GM23338 (cell line): ENCODE data around the gene FGD3. TPM values are rescaled to one million over a fixed set of nuclear protein-coding genes. Genes with fewer than 3 reads are reported as not detected.

Experiments
- ATAC-seq: fragments of 200-7000 bp; cut with Tn5 transposase; 3 replicates; pipeline ENCODE4 v1.9.1; 2020
- DNase-seq: peaks from one replicate; pipeline ENCODE4 v3.0.0-alpha.2; 2015; ENCODE audit warnings: low spot score
- H2AFZ ChIP-seq: fragments of 200-600 bp; sonication (generic); 2 replicates; pipeline ENCODE4 v1.8.0; 2016; ENCODE audit warnings: antibody characterized with exemption, mild to moderate bottlenecking, moderate library complexity
- H3F3A ChIP-seq: fragments of 200-600 bp; sonication (generic); replicated peaks from 2 replicates; pipeline ENCODE4 v1.8.0; 2017; ENCODE audit warnings: antibody characterized with exemption, mixed run types, low read depth
- H3K27ac ChIP-seq: fragments of 200-600 bp; sonication (generic); 2 replicates; pipeline ENCODE4 v1.6.1; 2016; ENCODE audit warnings: low read depth
- H3K27me3 ChIP-seq: fragments of 200-600 bp; sonication (generic); 2 replicates; pipeline ENCODE4 v1.8.0; 2016; ENCODE audit warnings: mild to moderate bottlenecking, mixed run types, moderate library complexity; ENCODE audit not compliant: insufficient read depth
- H3K36me3 ChIP-seq: fragments of 200-600 bp; sonication (generic); 2 replicates; pipeline ENCODE4 v1.8.0; 2016; ENCODE audit warnings: mild to moderate bottlenecking; ENCODE audit not compliant: insufficient read depth
- H3K4me1 ChIP-seq: fragments of 200-600 bp; sonication (generic); 2 replicates; pipeline ENCODE4 v1.8.0; 2016; ENCODE audit warnings: mild to moderate bottlenecking, moderate library complexity; ENCODE audit not compliant: insufficient read depth
- H3K4me2 ChIP-seq: fragments of 200-600 bp; sonication (generic); 2 replicates; pipeline ENCODE4 v1.7.1; 2017; ENCODE audit warnings: mixed run types
- H3K4me3 ChIP-seq: fragments of 200-600 bp; sonication (generic); 2 replicates; pipeline ENCODE4 v1.6.1; 2016; ENCODE audit warnings: mixed run types
- H3K79me2 ChIP-seq: fragments of 200-600 bp; sonication (generic); replicated peaks from 2 replicates; pipeline ENCODE4 v1.8.0; 2017; ENCODE audit warnings: mild to moderate bottlenecking; ENCODE audit not compliant: insufficient read depth
- H3K9me2 ChIP-seq: fragments of 200-600 bp; sonication (generic); 2 replicates; pipeline ENCODE4 v1.8.0; 2017; ENCODE audit not compliant: insufficient read depth
- H4K20me1 ChIP-seq: fragments of 200-600 bp; sonication (generic); replicated peaks from 2 replicates; pipeline ENCODE4 v1.8.0; 2017; ENCODE audit warnings: mild to moderate bottlenecking; ENCODE audit not compliant: insufficient read depth
- H3K27ac Mint-ChIP-seq: 2 replicates; pipeline ENCODE4 v1.8.0; 2020; ENCODE audit warnings: inconsistent platforms, mild to moderate bottlenecking, moderate library complexity, mixed read lengths
- H3K27me3 Mint-ChIP-seq: 3 replicates; pipeline ENCODE4 v1.8.0; 2022; ENCODE audit warnings: low read depth, mild to moderate bottlenecking, moderate library complexity, mixed read lengths, inconsistent platforms; ENCODE audit not compliant: insufficient read depth, poor library complexity
- H3K36me3 Mint-ChIP-seq: 3 replicates; pipeline ENCODE4 v1.8.0; 2021; ENCODE audit warnings: low read depth, mild to moderate bottlenecking, inconsistent platforms, moderate library complexity, mixed read lengths
- H3K4me1 Mint-ChIP-seq: 3 replicates; pipeline ENCODE4 v1.8.0; 2020; ENCODE audit warnings: mild to moderate bottlenecking, inconsistent platforms, mixed read lengths
- H3K4me3 Mint-ChIP-seq: 3 replicates; pipeline ENCODE4 v1.8.0; 2021; ENCODE audit warnings: moderate library complexity, mild to moderate bottlenecking, inconsistent platforms, mixed read lengths
- H3K9me3 Mint-ChIP-seq: 3 replicates; pipeline ENCODE4 v1.8.0; 2020; ENCODE audit warnings: moderate library complexity, mild to moderate bottlenecking, inconsistent platforms, mixed read lengths
- CREB1 ChIP-seq: fragments of 250-450 bp; sonication (Bioruptor Pico); IDR thresholded peaks from 2 replicates; pipeline ENCODE4 v1.5.0; 2020; ENCODE audit warnings: low read depth, mild to moderate bottlenecking, moderate library complexity
- EZH2 ChIP-seq: fragments of 200-600 bp; sonication (generic); IDR thresholded peaks from one replicate; pipeline ENCODE4 v1.8.0; 2017; ENCODE audit warnings: antibody characterized with exemption, mild to moderate bottlenecking, low read depth; ENCODE audit not compliant: unreplicated experiment
- EZH2phosphoT487 ChIP-seq: fragments of 200-600 bp; sonication (generic); IDR thresholded peaks from one replicate; pipeline ENCODE4 v1.8.1; 2018; ENCODE audit warnings: antibody characterized with exemption; ENCODE audit not compliant: unreplicated experiment
- JUNB ChIP-seq: IDR thresholded peaks from one replicate; pipeline ENCODE4 v1.6.1; 2016; ENCODE audit warnings: antibody characterized with exemption; ENCODE audit not compliant: unreplicated experiment
- NANOG ChIP-seq: IDR thresholded peaks from 2 replicates; pipeline ENCODE4 v1.6.1; 2016; ENCODE audit warnings: antibody characterized with exemption, borderline replicate concordance
- POLR2AphosphoS5 ChIP-seq: IDR thresholded peaks from 2 replicates; pipeline ENCODE4 v1.6.1; 2016; ENCODE audit warnings: antibody characterized with exemption, low read depth
- STAT1 ChIP-seq: IDR thresholded peaks from one replicate; pipeline ENCODE4 v1.6.1; 2016; ENCODE audit warnings: antibody characterized with exemption; ENCODE audit not compliant: unreplicated experiment
- ZNF114 ChIP-seq: fragments of 250-450 bp; sonication (Bioruptor Pico); IDR thresholded peaks from 2 replicates; pipeline ENCODE4 v1.5.0; 2020; ENCODE audit warnings: mild to moderate bottlenecking, moderate library complexity
- ZNF331 ChIP-seq: fragments of 250-450 bp; sonication (Bioruptor Pico); IDR thresholded peaks from 2 replicates; pipeline ENCODE4 v1.5.0; 2020; ENCODE audit warnings: low read depth, mild to moderate bottlenecking, moderate library complexity
- polyA plus RNA-seq: library from polyadenylated mRNA; unstranded; fragments of >200 nt; fragmentation: Nextera tagmentation; extraction: Ambion mirVana; gene quantifications from 2 replicates; pipeline ENCODE4 v1.2.1, GENCODE V29; 2016
- total RNA-seq: library from RNA; depleted of rRNA; stranded (reverse); fragments of >200 nt; shearing (Covaris generic); gene quantifications from 2 replicates; pipeline ENCODE4 v1.2.3, GENCODE V29; 2014
- TF ChIP-seq, protein P1 (sequence below), 2 experiments: fragments of 200-600 bp in 1 of 2; sonication (generic) in 1 of 2; conservative IDR thresholded peaks; 2 replicates each; pipeline versions ENCODE4 v1.5.1 to v1.6.1; 2016 to 2017; ENCODE audit warnings: antibody characterized with exemption in 2 of 2, low read depth in 2 of 2, mild to moderate bottlenecking in 2 of 2, moderate library complexity in 1 of 2
- TF ChIP-seq, protein P2 (sequence below): IDR thresholded peaks from 2 replicates; pipeline ENCODE4 v1.6.1; 2016; ENCODE audit warnings: antibody characterized with exemption
- TF ChIP-seq, protein P3 (sequence below): IDR thresholded peaks from one replicate; pipeline ENCODE4 v1.6.1; 2018; ENCODE audit warnings: antibody characterized with exemption; ENCODE audit not compliant: unreplicated experiment
- TF ChIP-seq, protein P4 (sequence below): fragments of 250-450 bp; sonication (Bioruptor Pico); IDR thresholded peaks from 2 replicates; pipeline ENCODE4 v1.5.0; 2020; ENCODE audit warnings: mild to moderate bottlenecking, moderate library complexity

FGD3 gene
- total and polyA plus RNA-seq, 2 experiments from 2014 or later: 0.95 to 1.7 TPM

DNA sequence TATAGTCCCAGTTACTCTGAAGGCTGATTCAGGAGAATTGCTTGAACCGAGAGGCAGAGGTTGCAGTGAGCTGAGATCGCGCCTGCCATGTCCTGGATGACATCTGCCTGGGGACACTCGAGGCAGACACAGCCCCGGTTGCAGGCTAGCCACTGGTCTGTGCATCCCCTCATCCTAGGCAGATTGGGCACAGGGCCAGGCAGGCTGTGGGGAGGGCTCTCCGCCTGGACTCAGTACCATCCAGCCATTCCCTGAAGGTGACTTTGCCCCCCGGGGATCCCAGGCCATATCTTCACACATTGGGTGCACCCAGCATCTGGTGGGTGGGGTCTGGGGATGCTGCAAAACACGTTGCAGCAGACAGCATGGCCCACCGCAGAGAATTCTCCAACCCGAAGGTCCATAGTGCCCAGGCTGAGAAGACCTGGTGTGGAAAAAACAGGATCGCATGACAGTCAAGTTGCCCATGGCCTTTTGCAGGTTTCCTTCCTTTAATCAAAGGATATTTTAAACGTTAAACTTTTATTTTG, 60.3 kb downstream of the FGD3 start:
- DNase-seq: no peak
- H3K27ac Mint-ChIP-seq: no peak overlapping the region

More for the DNA sequence above, 60.3 kb downstream of the FGD3 start:
- H3K27me3 Mint-ChIP-seq: peaks cover 10% of the 10 kb centered on the region
- Histone ChIP-seq H3F3A (no peaks in the 10 kb centered on the region), H4K20me1 (no peaks in the 10 kb centered on the region), H3K4me2 (no peak overlapping the region), H3K4me3 (no peak overlapping the region), H3K4me1 (no peaks in the 10 kb centered on the region), H2AFZ (no peak overlapping the region), H3K27me3 (no peaks in the 10 kb centered on the region), H3K79me2 (no peaks in the 10 kb centered on the region), H3K9me2 (no peaks in the 10 kb centered on the region), H3K36me3 (no peaks in the 10 kb centered on the region), H3K27ac (no peak overlapping the region)
- H3K9me3 Mint-ChIP-seq: no peaks in the 10 kb centered on the region; the same call in 2 of the 3 replicates
- TF ChIP-seq, protein P1, sequence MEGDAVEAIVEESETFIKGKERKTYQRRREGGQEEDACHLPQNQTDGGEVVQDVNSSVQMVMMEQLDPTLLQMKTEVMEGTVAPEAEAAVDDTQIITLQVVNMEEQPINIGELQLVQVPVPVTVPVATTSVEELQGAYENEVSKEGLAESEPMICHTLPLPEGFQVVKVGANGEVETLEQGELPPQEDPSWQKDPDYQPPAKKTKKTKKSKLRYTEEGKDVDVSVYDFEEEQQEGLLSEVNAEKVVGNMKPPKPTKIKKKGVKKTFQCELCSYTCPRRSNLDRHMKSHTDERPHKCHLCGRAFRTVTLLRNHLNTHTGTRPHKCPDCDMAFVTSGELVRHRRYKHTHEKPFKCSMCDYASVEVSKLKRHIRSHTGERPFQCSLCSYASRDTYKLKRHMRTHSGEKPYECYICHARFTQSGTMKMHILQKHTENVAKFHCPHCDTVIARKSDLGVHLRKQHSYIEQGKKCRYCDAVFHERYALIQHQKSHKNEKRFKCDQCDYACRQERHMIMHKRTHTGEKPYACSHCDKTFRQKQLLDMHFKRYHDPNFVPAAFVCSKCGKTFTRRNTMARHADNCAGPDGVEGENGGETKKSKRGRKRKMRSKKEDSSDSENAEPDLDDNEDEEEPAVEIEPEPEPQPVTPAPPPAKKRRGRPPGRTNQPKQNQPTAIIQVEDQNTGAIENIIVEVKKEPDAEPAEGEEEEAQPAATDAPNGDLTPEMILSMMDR (conservative IDR thresholded peaks at IDR 0.05; ENCODE audit: low read depth in 2 of 2): no peak
- TF ChIP-seq POLR2AphosphoS5 (no peak), ZNF114 (CRISPR knock-in tag) (no peak), NANOG (no peak), EZH2phosphoT487 (no peak), ZNF331 (CRISPR knock-in tag) (no peak), CREB1 (CRISPR knock-in tag) (no peak), JUNB (no peak), STAT1 (no peak), EZH2 (no peak)
- TF ChIP-seq, protein P2, sequence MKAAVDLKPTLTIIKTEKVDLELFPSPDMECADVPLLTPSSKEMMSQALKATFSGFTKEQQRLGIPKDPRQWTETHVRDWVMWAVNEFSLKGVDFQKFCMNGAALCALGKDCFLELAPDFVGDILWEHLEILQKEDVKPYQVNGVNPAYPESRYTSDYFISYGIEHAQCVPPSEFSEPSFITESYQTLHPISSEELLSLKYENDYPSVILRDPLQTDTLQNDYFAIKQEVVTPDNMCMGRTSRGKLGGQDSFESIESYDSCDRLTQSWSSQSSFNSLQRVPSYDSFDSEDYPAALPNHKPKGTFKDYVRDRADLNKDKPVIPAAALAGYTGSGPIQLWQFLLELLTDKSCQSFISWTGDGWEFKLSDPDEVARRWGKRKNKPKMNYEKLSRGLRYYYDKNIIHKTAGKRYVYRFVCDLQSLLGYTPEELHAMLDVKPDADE: no peak
- TF ChIP-seq, protein P3, sequence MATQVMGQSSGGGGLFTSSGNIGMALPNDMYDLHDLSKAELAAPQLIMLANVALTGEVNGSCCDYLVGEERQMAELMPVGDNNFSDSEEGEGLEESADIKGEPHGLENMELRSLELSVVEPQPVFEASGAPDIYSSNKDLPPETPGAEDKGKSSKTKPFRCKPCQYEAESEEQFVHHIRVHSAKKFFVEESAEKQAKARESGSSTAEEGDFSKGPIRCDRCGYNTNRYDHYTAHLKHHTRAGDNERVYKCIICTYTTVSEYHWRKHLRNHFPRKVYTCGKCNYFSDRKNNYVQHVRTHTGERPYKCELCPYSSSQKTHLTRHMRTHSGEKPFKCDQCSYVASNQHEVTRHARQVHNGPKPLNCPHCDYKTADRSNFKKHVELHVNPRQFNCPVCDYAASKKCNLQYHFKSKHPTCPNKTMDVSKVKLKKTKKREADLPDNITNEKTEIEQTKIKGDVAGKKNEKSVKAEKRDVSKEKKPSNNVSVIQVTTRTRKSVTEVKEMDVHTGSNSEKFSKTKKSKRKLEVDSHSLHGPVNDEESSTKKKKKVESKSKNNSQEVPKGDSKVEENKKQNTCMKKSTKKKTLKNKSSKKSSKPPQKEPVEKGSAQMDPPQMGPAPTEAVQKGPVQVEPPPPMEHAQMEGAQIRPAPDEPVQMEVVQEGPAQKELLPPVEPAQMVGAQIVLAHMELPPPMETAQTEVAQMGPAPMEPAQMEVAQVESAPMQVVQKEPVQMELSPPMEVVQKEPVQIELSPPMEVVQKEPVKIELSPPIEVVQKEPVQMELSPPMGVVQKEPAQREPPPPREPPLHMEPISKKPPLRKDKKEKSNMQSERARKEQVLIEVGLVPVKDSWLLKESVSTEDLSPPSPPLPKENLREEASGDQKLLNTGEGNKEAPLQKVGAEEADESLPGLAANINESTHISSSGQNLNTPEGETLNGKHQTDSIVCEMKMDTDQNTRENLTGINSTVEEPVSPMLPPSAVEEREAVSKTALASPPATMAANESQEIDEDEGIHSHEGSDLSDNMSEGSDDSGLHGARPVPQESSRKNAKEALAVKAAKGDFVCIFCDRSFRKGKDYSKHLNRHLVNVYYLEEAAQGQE: no peak
- TF ChIP-seq, protein P4, sequence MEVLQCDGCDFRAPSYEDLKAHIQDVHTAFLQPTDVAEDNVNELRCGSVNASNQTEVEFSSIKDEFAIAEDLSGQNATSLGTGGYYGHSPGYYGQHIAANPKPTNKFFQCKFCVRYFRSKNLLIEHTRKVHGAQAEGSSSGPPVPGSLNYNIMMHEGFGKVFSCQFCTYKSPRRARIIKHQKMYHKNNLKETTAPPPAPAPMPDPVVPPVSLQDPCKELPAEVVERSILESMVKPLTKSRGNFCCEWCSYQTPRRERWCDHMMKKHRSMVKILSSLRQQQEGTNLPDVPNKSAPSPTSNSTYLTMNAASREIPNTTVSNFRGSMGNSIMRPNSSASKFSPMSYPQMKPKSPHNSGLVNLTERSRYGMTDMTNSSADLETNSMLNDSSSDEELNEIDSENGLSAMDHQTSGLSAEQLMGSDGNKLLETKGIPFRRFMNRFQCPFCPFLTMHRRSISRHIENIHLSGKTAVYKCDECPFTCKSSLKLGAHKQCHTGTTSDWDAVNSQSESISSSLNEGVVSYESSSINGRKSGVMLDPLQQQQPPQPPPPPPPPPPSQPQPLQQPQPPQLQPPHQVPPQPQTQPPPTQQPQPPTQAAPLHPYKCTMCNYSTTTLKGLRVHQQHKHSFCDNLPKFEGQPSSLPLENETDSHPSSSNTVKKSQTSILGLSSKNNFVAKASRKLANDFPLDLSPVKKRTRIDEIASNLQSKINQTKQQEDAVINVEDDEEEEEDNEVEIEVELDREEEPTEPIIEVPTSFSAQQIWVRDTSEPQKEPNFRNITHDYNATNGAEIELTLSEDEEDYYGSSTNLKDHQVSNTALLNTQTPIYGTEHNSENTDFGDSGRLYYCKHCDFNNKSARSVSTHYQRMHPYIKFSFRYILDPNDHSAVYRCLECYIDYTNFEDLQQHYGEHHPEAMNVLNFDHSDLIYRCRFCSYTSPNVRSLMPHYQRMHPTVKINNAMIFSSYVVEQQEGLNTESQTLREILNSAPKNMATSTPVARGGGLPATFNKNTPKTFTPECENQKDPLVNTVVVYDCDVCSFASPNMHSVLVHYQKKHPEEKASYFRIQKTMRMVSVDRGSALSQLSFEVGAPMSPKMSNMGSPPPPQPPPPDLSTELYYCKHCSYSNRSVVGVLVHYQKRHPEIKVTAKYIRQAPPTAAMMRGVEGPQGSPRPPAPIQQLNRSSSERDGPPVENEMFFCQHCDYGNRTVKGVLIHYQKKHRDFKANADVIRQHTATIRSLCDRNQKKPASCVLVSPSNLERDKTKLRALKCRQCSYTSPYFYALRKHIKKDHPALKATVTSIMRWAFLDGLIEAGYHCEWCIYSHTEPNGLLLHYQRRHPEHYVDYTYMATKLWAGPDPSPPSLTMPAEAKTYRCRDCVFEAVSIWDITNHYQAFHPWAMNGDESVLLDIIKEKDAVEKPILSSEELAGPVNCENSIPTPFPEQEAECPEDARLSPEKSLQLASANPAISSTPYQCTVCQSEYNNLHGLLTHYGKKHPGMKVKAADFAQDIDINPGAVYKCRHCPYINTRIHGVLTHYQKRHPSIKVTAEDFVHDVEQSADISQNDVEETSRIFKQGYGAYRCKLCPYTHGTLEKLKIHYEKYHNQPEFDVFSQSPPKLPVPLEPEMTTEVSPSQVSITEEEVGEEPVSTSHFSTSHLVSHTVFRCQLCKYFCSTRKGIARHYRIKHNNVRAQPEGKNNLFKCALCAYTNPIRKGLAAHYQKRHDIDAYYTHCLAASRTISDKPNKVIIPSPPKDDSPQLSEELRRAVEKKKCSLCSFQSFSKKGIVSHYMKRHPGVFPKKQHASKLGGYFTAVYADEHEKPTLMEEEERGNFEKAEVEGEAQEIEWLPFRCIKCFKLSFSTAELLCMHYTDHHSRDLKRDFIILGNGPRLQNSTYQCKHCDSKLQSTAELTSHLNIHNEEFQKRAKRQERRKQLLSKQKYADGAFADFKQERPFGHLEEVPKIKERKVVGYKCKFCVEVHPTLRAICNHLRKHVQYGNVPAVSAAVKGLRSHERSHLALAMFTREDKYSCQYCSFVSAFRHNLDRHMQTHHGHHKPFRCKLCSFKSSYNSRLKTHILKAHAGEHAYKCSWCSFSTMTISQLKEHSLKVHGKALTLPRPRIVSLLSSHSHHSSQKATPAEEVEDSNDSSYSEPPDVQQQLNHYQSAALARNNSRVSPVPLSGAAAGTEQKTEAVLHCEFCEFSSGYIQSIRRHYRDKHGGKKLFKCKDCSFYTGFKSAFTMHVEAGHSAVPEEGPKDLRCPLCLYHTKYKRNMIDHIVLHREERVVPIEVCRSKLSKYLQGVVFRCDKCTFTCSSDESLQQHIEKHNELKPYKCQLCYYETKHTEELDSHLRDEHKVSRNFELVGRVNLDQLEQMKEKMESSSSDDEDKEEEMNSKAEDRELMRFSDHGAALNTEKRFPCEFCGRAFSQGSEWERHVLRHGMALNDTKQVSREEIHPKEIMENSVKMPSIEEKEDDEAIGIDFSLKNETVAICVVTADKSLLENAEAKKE: no peak
- peaks cover 2% of the 10 kb centered on the region; the same call in 1 of the 3 replicates for H3K4me1 Mint-ChIP-seq
- ATAC-seq: no peak
- no peak overlapping the region for H3K4me3 Mint-ChIP-seq
- H3K36me3 Mint-ChIP-seq: no peaks in the 10 kb centered on the region
